A549 (cell line): ENCODE results near the gene USP36. TPM values are rescaled to one million over a fixed set of nuclear protein-coding genes. Genes with fewer than 3 reads are reported as not detected.

ENCODE experiments used
- ATAC-seq, 2 experiments: fragments of 200-7000 bp in 1 of 2; fragments of >200 bp in 1 of 2; cut with Nextera tagmentation in 1 of 2; cut with Tn5 transposase in 1 of 2; 3 replicates each; pipeline versions ENCODE4 v1.8.0 to v1.9.1; 2018 to 2020; ENCODE audit warnings: mild to moderate bottlenecking in 1 of 2, moderate library complexity in 1 of 2
- CTCF ChIA-PET: fragments of 300-600 bp; sonication (Branson Sonifier 250); formaldehyde crosslinking; extraction: SDS; loops from one replicate; lab custom pipeline; 2021; ENCODE audit warnings: antibody characterized with exemption, inconsistent platforms; lab: Yijun Ruan, JAX
- POLR2A ChIA-PET: fragments of 350-600 bp; formaldehyde crosslinking; extraction: SDS; loops from one replicate; lab custom pipeline; 2021; ENCODE audit warnings: antibody characterized with exemption, inconsistent platforms; lab: Yijun Ruan, JAX
- DNase-seq, 2 experiments: peaks; one replicate each; pipeline versions ENCODE4 v3.0.0 to v3.0.0-alpha.2; 2011 to 2016; ENCODE audit warnings: low read depth in 1 of 2, low spot score in 1 of 2
- FAIRE-seq: peaks from 2 replicates; lab custom pipeline; 2011; peaks lifted over from hg19 to GRCh38; lab: Jason Lieb, UNC
- H3K27ac ChIP-seq, 2 experiments: fragments of >200 bp; sonication (Bioruptor Twin); formaldehyde crosslinking; 3 replicates each; pipeline ENCODE4 v1.5.1; 2016 to 2017
- H3K4me1 ChIP-seq: fragments of >200 bp; sonication (Bioruptor Twin); formaldehyde crosslinking; 3 replicates; pipeline ENCODE4 v1.6.1; 2016
- H3K4me2 ChIP-seq: fragments of >200 bp; sonication (Bioruptor Twin); formaldehyde crosslinking; 3 replicates; pipeline ENCODE4 v1.6.1; 2016
- H3K4me3 ChIP-seq: fragments of >200 bp; sonication (Bioruptor Twin); formaldehyde crosslinking; 3 replicates; pipeline ENCODE4 v1.5.1; 2016
- H3K9me3 ChIP-seq: fragments of >200 bp; sonication (Bioruptor Twin); formaldehyde crosslinking; 3 replicates; pipeline ENCODE4 v1.6.1; 2016
- CEBPB ChIP-seq, 2 experiments: fragments of >200 bp in 1 of 2; sonication (Bioruptor Twin) in 1 of 2; formaldehyde crosslinking in 1 of 2; IDR thresholded peaks; 2 replicates each; pipeline ENCODE4 v1.6.1; 2012 to 2016
- CHD4 ChIP-seq: fragments of 200-600 bp; sonication (generic); IDR thresholded peaks from 2 replicates; pipeline ENCODE4 v1.6.1; 2016; ENCODE audit warnings: antibody characterized with exemption, mild to moderate bottlenecking, borderline replicate concordance
- EHMT2 ChIP-seq: fragments of 200-600 bp; sonication (generic); IDR thresholded peaks from 2 replicates; pipeline ENCODE4 v1.6.1; 2016; ENCODE audit warnings: antibody characterized with exemption, low read depth, mild to moderate bottlenecking, moderate library complexity
- FOSB ChIP-seq: fragments of 250-450 bp; sonication (Bioruptor Pico); IDR thresholded peaks from 2 replicates; pipeline ENCODE4 v1.5.0; 2020; ENCODE audit warnings: mild to moderate bottlenecking, moderate library complexity
- FOSL2 ChIP-seq, 2 experiments: fragments of 450-650 bp in 1 of 2; fragments of >200 bp in 1 of 2; sonication (Bioruptor Twin) in 1 of 2; formaldehyde crosslinking; IDR thresholded peaks; 2 replicates each; pipeline versions ENCODE4 v1.5.0 to v1.6.1; 2016 to 2020; ENCODE audit warnings: mild to moderate bottlenecking in 1 of 2, moderate library complexity in 1 of 2
- HEYL ChIP-seq: fragments of 250-450 bp; sonication (Bioruptor Pico); IDR thresholded peaks from 2 replicates; pipeline ENCODE4 v1.8.0; 2021; ENCODE audit warnings: mild to moderate bottlenecking, moderate library complexity
- HOXA7 ChIP-seq: fragments of 250-450 bp; sonication (Bioruptor Pico); IDR thresholded peaks from 2 replicates; pipeline ENCODE4 v1.5.0; 2020; ENCODE audit warnings: mild to moderate bottlenecking, moderate library complexity
- HOXB13 ChIP-seq: fragments of 250-450 bp; sonication (Bioruptor Pico); IDR thresholded peaks from 2 replicates; pipeline ENCODE4 v1.5.0; 2020; ENCODE audit warnings: low read depth, mild to moderate bottlenecking, moderate library complexity
- JUN ChIP-seq, 2 experiments: fragments of >200 bp; sonication (Bioruptor Twin); formaldehyde crosslinking; IDR thresholded peaks; 2 replicates in 1 of 2; 3 replicates in 1 of 2; pipeline ENCODE4 v1.6.1; 2016 to 2017
- KDM5A ChIP-seq: fragments of 200-600 bp; sonication (generic); IDR thresholded peaks from 2 replicates; pipeline ENCODE4 v1.6.1; 2016; ENCODE audit warnings: antibody characterized with exemption, mild to moderate bottlenecking
- MAFK ChIP-seq: fragments of 450-650 bp; IDR thresholded peaks from 2 replicates; pipeline ENCODE4 v1.6.1; 2014; ENCODE audit not compliant: partially characterized antibody
- MAZ ChIP-seq: fragments of 150-350 bp; IDR thresholded peaks from 2 replicates; pipeline ENCODE4 v1.6.1; 2014; ENCODE audit warnings: antibody characterized with exemption, low read depth, low read length, borderline replicate concordance
- NR3C1 ChIP-seq: fragments of >200 bp; sonication (Bioruptor Twin); formaldehyde crosslinking; IDR thresholded peaks from 3 replicates; pipeline ENCODE4 v1.6.1; 2017
- PHF8 ChIP-seq: fragments of 200-600 bp; sonication (generic); IDR thresholded peaks from 2 replicates; pipeline ENCODE4 v1.6.1; 2016; ENCODE audit warnings: low read depth, mild to moderate bottlenecking, antibody characterized with exemption, moderate library complexity, borderline replicate concordance
- POLR2A ChIP-seq: IDR thresholded peaks from 2 replicates; pipeline ENCODE4 v1.6.1; 2012; ENCODE audit warnings: mild to moderate bottlenecking, low read length
- RAD21 ChIP-seq, 2 experiments: fragments of >200 bp in 1 of 2; sonication (Bioruptor Twin) in 1 of 2; formaldehyde crosslinking in 1 of 2; IDR thresholded peaks in 1 of 2; conservative IDR thresholded peaks in 1 of 2; 2 replicates in 1 of 2; 3 replicates in 1 of 2; pipeline ENCODE4 v1.6.1; 2012 to 2018; ENCODE audit warnings: inconsistent platforms in 1 of 2
- RFX5 ChIP-seq: fragments of 450-650 bp; IDR thresholded peaks from 2 replicates; pipeline ENCODE4 v1.7.1; 2014; ENCODE audit warnings: antibody characterized with exemption, mild to moderate bottlenecking, moderate library complexity
- RNF2 ChIP-seq: fragments of 200-600 bp; sonication (generic); IDR thresholded peaks from 2 replicates; pipeline ENCODE4 v1.6.1; 2016; ENCODE audit warnings: low read depth, mild to moderate bottlenecking, antibody characterized with exemption, moderate library complexity, borderline replicate concordance
- SREBF2 ChIP-seq: fragments of 450-650 bp; IDR thresholded peaks from 2 replicates; pipeline ENCODE4 v1.6.1; 2014; ENCODE audit warnings: mild to moderate bottlenecking, moderate library complexity
- TFCP2L1 ChIP-seq: fragments of 250-450 bp; sonication (Bioruptor Pico); IDR thresholded peaks from 2 replicates; pipeline ENCODE4 v1.5.0; 2021; ENCODE audit warnings: mild to moderate bottlenecking
- TP53 ChIP-seq: fragments of 250-450 bp; sonication (Bioruptor Pico); IDR thresholded peaks from 2 replicates; pipeline ENCODE4 v1.5.0; 2021; ENCODE audit warnings: mild to moderate bottlenecking, moderate library complexity
- ZFP36 ChIP-seq: fragments of 450-650 bp; IDR thresholded peaks from 2 replicates; pipeline ENCODE4 v1.6.1; 2014; ENCODE audit warnings: borderline replicate concordance; ENCODE audit not compliant: partially characterized antibody
- WGBS: methylation state at CpG from one replicate; pipeline ENCODE4 v1.1.6; 2017; ENCODE audit errors: missing lambda C conversion rate; 5-methylcytosine and 5-hydroxymethylcytosine counted together
- polyA plus RNA-seq, 4 experiments: library from polyadenylated mRNA; depleted of rRNA in 3 of 4; stranded (reverse); fragments of >200 nt; fragmentation: RNase III in 1 of 4; extraction: RNeasy Plus Mini Kit Qiagen cat#74134 plus additional on column Dnase treatment in 1 of 4; gene quantifications; 2 replicates in 3 of 4; 3 replicates in 1 of 4; pipeline ENCODE4 v1.2.3, GENCODE V29; 2011 to 2017
- TF ChIP-seq, protein P1 (sequence below): fragments of 450-650 bp; IDR thresholded peaks from 2 replicates; pipeline ENCODE4 v1.6.1; 2014; ENCODE audit warnings: antibody characterized with exemption
- TF ChIP-seq, protein P2 (sequence below): fragments of 250-450 bp; sonication (Bioruptor Pico); IDR thresholded peaks from 2 replicates; pipeline ENCODE4 v1.5.0; 2021; ENCODE audit warnings: mild to moderate bottlenecking, moderate library complexity, borderline replicate concordance
- TF ChIP-seq, protein P3 (sequence below): fragments of 250-450 bp; sonication (Bioruptor Pico); IDR thresholded peaks from 2 replicates; pipeline ENCODE4 v1.5.0; 2020; ENCODE audit warnings: low read depth, mild to moderate bottlenecking, moderate library complexity

USP36 gene
- polyA plus RNA-seq, 2 of the 4 experiments (the other 2 are of a cell fraction), result 41.1 to 49.0 TPM

DNA sequence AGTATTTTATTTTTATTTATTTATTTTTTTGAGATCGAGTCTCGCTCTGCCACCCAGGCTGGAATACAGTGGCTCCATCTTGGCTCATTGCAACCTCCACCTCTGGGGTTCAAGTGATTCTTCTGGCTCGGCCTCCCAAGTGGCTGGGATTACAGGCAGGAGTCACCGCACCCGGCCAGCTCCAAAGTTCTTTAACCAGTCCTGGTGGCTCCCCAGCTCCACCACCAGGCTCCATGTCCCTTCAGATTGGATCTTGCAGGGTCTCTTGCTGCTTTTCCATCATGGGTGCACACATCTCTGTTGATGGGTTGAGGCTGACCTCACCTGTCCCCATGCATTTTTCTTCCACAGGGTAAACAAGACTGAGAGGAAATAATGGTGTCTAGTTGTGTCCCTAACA lies 8.4 kb upstream of the USP36 start:
- no peak overlapping the region for H3K27ac ChIP-seq
- H3K4me2 ChIP-seq, result no peak overlapping the region
- no peak for TF ChIP-seq RFX5
- TF ChIP-seq MAZ, result no peak
- no peak for TF ChIP-seq PHF8
- TF ChIP-seq, protein P1, sequence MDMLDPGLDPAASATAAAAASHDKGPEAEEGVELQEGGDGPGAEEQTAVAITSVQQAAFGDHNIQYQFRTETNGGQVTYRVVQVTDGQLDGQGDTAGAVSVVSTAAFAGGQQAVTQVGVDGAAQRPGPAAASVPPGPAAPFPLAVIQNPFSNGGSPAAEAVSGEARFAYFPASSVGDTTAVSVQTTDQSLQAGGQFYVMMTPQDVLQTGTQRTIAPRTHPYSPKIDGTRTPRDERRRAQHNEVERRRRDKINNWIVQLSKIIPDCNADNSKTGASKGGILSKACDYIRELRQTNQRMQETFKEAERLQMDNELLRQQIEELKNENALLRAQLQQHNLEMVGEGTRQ, result no peak
- no peak for TF ChIP-seq FOSB (CRISPR knock-in tag)
- no peak for TF ChIP-seq HOXB13
- no peak for TF ChIP-seq TP53
- no peak for TF ChIP-seq CEBPB (IDR thresholded peaks at IDR 0.05)
- no peak for TF ChIP-seq POLR2A
- TF ChIP-seq, protein P2, sequence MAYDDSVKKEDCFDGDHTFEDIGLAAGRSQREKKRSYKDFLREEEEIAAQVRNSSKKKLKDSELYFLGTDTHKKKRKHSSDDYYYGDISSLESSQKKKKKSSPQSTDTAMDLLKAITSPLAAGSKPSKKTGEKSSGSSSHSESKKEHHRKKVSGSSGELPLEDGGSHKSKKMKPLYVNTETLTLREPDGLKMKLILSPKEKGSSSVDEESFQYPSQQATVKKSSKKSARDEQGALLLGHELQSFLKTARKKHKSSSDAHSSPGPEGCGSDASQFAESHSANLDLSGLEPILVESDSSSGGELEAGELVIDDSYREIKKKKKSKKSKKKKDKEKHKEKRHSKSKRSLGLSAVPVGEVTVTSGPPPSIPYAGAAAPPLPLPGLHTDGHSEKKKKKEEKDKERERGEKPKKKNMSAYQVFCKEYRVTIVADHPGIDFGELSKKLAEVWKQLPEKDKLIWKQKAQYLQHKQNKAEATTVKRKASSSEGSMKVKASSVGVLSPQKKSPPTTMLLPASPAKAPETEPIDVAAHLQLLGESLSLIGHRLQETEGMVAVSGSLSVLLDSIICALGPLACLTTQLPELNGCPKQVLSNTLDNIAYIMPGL (CRISPR knock-in tag), result no peak
- no peak for TF ChIP-seq RAD21 (conservative IDR thresholded peaks at IDR 0.05 in 1 of 2, IDR thresholded peaks at IDR 0.05 in 1 of 2)
- no peak for TF ChIP-seq SREBF2
- no peak for TF ChIP-seq HOXA7 (CRISPR knock-in tag)
- TF ChIP-seq ZFP36, result no peak
- TF ChIP-seq, all 56 proteins: peak for 0
- Histone ChIP-seq H3K4me1 (no peaks in the 10 kb centered on the region), H3K4me3 (no peak overlapping the region), H3K9me3 (no peaks in the 10 kb centered on the region)
- 86% methylated on average over 5 of the region's 5 CpGs for WGBS
- FAIRE-seq (no peak), ATAC-seq (peak in 1 of 2 experiments; percentile 12; a peak in 1 of 6 replicates), DNase-seq (no peak)
- ChIA-PET CTCF (interaction anchor here (0.7 to 2.1 kb wide), 4 partner anchors 14 to 145 kb away, joined by 3 to 7 read pairs (median 4); no protein-coding TSS in a partner anchor), POLR2A (no interaction called here)

DNA sequence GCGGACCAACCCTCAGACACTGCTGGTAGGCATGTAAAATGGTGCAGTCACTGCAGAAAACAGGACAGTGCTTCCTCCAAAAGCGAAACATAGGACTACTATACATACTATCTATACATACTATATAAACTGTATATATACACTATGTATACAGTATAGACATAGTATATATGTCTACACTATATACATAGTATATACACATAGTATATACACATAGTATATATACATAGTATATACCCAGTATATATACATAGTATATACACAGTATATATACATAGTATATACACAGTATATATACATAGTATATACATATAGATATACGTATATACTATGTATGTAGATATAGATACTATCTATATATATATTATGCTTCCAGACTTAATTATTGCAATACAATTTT lies 6.4 kb upstream of the USP36 start:
- Histone ChIP-seq H3K4me1 (0 out of 3 replicates have a peak, but pooled peaks cover 5% of the 10 kb centered on the region), H3K4me3 (no peak overlapping the region), H3K27ac (no peak overlapping the region), H3K4me2 (no peak overlapping the region), H3K9me3 (no peaks in the 10 kb centered on the region)
- no peak for TF ChIP-seq FOSB (CRISPR knock-in tag)
- TF ChIP-seq TFCP2L1 (CRISPR knock-in tag), result no peak
- TF ChIP-seq EHMT2, result no peak
- no peak for TF ChIP-seq CHD4
- no peak for TF ChIP-seq KDM5A
- no peak for TF ChIP-seq NR3C1
- no peak for TF ChIP-seq MAZ
- no peak for TF ChIP-seq POLR2A
- TF ChIP-seq, protein P1, result no peak
- no peak for TF ChIP-seq JUN (IDR thresholded peaks at IDR 0.05)
- no peak for TF ChIP-seq HOXA7 (CRISPR knock-in tag)
- TF ChIP-seq HEYL (CRISPR knock-in tag), result no peak
- TF ChIP-seq, protein P3, sequence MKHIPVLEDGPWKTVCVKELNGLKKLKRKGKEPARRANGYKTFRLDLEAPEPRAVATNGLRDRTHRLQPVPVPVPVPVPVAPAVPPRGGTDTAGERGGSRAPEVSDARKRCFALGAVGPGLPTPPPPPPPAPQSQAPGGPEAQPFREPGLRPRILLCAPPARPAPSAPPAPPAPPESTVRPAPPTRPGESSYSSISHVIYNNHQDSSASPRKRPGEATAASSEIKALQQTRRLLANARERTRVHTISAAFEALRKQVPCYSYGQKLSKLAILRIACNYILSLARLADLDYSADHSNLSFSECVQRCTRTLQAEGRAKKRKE (CRISPR knock-in tag), result no peak
- TF ChIP-seq FOSL2 (IDR thresholded peaks at IDR 0.05), result no peak
- TF ChIP-seq FOSL2 (CRISPR knock-in tag; IDR thresholded peaks at IDR 0.05), result no peak
- TF ChIP-seq RNF2, result no peak
- TF ChIP-seq SREBF2, result no peak
- no peak for TF ChIP-seq MAFK
- TF ChIP-seq, protein P2 (CRISPR knock-in tag), result no peak
- DNase-seq (no peak), ATAC-seq (no peak), FAIRE-seq (no peak)
- ChIA-PET POLR2A (no interaction called here), CTCF (interaction anchor here (1.0 to 2.1 kb wide), 2 partner anchors 16 to 19 kb away, joined by 3 to 7 read pairs; no protein-coding TSS in a partner anchor)
- WGBS, result 83% methylated on average over 3 of the region's 3 CpGs
